ENCODE measurements around the gene PLPP1. TPM values are rescaled to one million over a fixed set of nuclear protein-coding genes. Genes with fewer than 3 reads are reported as not detected.
"Not testable (repeated sequence)": the region's sequence is repeated elsewhere in the genome, so short reads cannot be mapped to it uniquely, and the experiment has no call there.

PLPP1 gene
- total and polyA plus RNA-seq, 4 donors, result 23.4 to 149 (median 68.7) TPM

GRCh38 chr5:55538661-55539060, 3.9 kb upstream of the PLPP1 start:
- H3K4me1 ChIP-seq (ENCODE audit: control insufficient read depth in 4 of 4, insufficient read depth in 4 of 4, low read length in 3 of 4), result peaks cover 2 to 9% (median 6%) of the 10 kb centered on the region in 4 donors
- no peaks in the 10 kb centered on the region for H3K36me3 ChIP-seq (ENCODE audit: control insufficient read depth in 4 of 4, insufficient read depth in 3 of 4, low read depth in 1 of 4, low read length in 3 of 4)
- TF ChIP-seq FOXA1 (IDR thresholded peaks at IDR 0.05), result no peak
- no peak for TF ChIP-seq SP1 (IDR thresholded peaks at IDR 0.05)
- TF ChIP-seq, protein P1, sequence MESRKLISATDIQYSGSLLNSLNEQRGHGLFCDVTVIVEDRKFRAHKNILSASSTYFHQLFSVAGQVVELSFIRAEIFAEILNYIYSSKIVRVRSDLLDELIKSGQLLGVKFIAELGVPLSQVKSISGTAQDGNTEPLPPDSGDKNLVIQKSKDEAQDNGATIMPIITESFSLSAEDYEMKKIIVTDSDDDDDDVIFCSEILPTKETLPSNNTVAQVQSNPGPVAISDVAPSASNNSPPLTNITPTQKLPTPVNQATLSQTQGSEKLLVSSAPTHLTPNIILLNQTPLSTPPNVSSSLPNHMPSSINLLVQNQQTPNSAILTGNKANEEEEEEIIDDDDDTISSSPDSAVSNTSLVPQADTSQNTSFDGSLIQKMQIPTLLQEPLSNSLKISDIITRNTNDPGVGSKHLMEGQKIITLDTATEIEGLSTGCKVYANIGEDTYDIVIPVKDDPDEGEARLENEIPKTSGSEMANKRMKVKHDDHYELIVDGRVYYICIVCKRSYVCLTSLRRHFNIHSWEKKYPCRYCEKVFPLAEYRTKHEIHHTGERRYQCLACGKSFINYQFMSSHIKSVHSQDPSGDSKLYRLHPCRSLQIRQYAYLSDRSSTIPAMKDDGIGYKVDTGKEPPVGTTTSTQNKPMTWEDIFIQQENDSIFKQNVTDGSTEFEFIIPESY (IDR thresholded peaks at IDR 0.05), result no peak
- no peak for TF ChIP-seq YY1 (IDR thresholded peaks at IDR 0.05)
- TF ChIP-seq TAF1 (conservative IDR thresholded peaks at IDR 0.05), result no peak
- WGBS, result 25% methylated on average over 2 of the region's 2 CpGs
- H3K4me3 ChIP-seq (ENCODE audit: low read depth in 1 of 3, low read length in 3 of 3), result no peak overlapping the region
- DNase-seq (ENCODE audit: low spot score), result no peak
- peak overlapping the region in 1 of 2 donors; percentile 36 for H3K9ac ChIP-seq (ENCODE audit: low read depth in 1 of 2, low read length in 2 of 2)
- H3K27ac ChIP-seq (ENCODE audit: low read depth in 1 of 2, low read length in 2 of 2), result peak overlapping the region in 1 of 2 donors; percentile 16
- H3K9me3 ChIP-seq (ENCODE audit: control insufficient read depth in 4 of 4, low read length in 3 of 4), result no peaks in the 10 kb centered on the region
- H3K27me3 ChIP-seq (ENCODE audit: control insufficient read depth in 4 of 4, insufficient read depth in 4 of 4, low read length in 3 of 4), result no peaks in the 10 kb centered on the region

GRCh38 chr5:55537315-55537714, 2.6 kb upstream of the PLPP1 start:
- H3K36me3 ChIP-seq (ENCODE audit: control insufficient read depth in 4 of 4, insufficient read depth in 3 of 4, low read depth in 1 of 4, low read length in 3 of 4); H3K9ac ChIP-seq (ENCODE audit: low read depth in 1 of 2, low read length in 2 of 2); H3K9me3 ChIP-seq (ENCODE audit: control insufficient read depth in 4 of 4, low read length in 3 of 4); H3K27me3 ChIP-seq (ENCODE audit: control insufficient read depth in 4 of 4, insufficient read depth in 4 of 4, low read length in 3 of 4); H3K27ac ChIP-seq (ENCODE audit: low read depth in 1 of 2, low read length in 2 of 2); DNase-seq (ENCODE audit: low spot score); H3K4me3 ChIP-seq (ENCODE audit: low read depth in 1 of 3, low read length in 3 of 3): not testable (repeated sequence)
- H3K4me1 ChIP-seq (ENCODE audit: control insufficient read depth in 4 of 4, insufficient read depth in 4 of 4, low read length in 3 of 4), result peaks cover 4 to 11% (median 10%) of the 10 kb centered on the region in 4 donors
- WGBS, result 96% methylated on average over 8 of the region's 8 CpGs

- Histone ChIP-seq H3K4me3 (ENCODE audit: low read depth in 1 of 3, low read length in 3 of 3) (peak overlapping the region; percentile 83 to 94 (median 88)), H3K9me3 (ENCODE audit: control insufficient read depth in 4 of 4, low read length in 3 of 4) (no peaks in the 10 kb centered on the region), H3K4me1 (ENCODE audit: control insufficient read depth in 4 of 4, insufficient read depth in 4 of 4, low read length in 3 of 4) (peaks cover 4 to 11% (median 10%) of the 10 kb centered on the region in 4 donors), H3K36me3 (ENCODE audit: control insufficient read depth in 4 of 4, insufficient read depth in 3 of 4, low read depth in 1 of 4, low read length in 3 of 4) (no peaks in the 10 kb centered on the region), H3K27ac (ENCODE audit: low read depth in 1 of 2, low read length in 2 of 2) (peak overlapping the region; percentile 89 to 98), H3K9ac (ENCODE audit: low read depth in 1 of 2, low read length in 2 of 2) (peak overlapping the region; percentile 60 to 71), H3K27me3 (ENCODE audit: control insufficient read depth in 4 of 4, insufficient read depth in 4 of 4, low read length in 3 of 4) (no peaks in the 10 kb centered on the region)
- 18% methylated on average over 19 of the region's 19 CpGs for WGBS
- TF ChIP-seq RXRA (IDR thresholded peaks at IDR 0.05), result peak; percentile 25 to 76
- TF ChIP-seq, protein P2, sequence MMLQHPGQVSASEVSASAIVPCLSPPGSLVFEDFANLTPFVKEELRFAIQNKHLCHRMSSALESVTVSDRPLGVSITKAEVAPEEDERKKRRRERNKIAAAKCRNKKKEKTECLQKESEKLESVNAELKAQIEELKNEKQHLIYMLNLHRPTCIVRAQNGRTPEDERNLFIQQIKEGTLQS (IDR thresholded peaks at IDR 0.05), result no peak
- DNase-seq (ENCODE audit: low spot score), result no peak
These were observed 588 bp upstream of the PLPP1 start for GRCh38 chr5:55535199-55535905.

- no peaks in the 10 kb centered on the region for H3K27me3 ChIP-seq (ENCODE audit: control insufficient read depth in 4 of 4, insufficient read depth in 4 of 4, low read length in 3 of 4)
- H3K9me3 ChIP-seq (ENCODE audit: control insufficient read depth in 4 of 4, low read length in 3 of 4), result no peaks in the 10 kb centered on the region
- peak overlapping the region; percentile 83 to 94 (median 88) for H3K4me3 ChIP-seq (ENCODE audit: low read depth in 1 of 3, low read length in 3 of 3)
- TF ChIP-seq RXRA (IDR thresholded peaks at IDR 0.05) (no peak), HNF4G (IDR thresholded peaks at IDR 0.05) (no peak), YY1 (IDR thresholded peaks at IDR 0.05) (peak; percentile 9), SP1 (IDR thresholded peaks at IDR 0.05) (no peak), RAD21 (IDR thresholded peaks at IDR 0.05) (peak in 1 of 2 donors; percentile 30)
- H3K9ac ChIP-seq (ENCODE audit: low read depth in 1 of 2, low read length in 2 of 2), result peak overlapping the region; percentile 18 to 96
- peak overlapping the region; percentile 89 to 98 for H3K27ac ChIP-seq (ENCODE audit: low read depth in 1 of 2, low read length in 2 of 2)
- H3K4me1 ChIP-seq (ENCODE audit: control insufficient read depth in 4 of 4, insufficient read depth in 4 of 4, low read length in 3 of 4), result peaks cover 4 to 11% (median 10%) of the 10 kb centered on the region in 4 donors
- 6% methylated on average over 25 of the region's 25 CpGs for WGBS
- DNase-seq (ENCODE audit: low spot score), result no peak
- no peaks in the 10 kb centered on the region for H3K36me3 ChIP-seq (ENCODE audit: control insufficient read depth in 4 of 4, insufficient read depth in 3 of 4, low read depth in 1 of 4, low read length in 3 of 4)
These were observed 986 bp downstream of the PLPP1 start for GRCh38 chr5:55533521-55534435.
